OCI-LY7 (cell line): ENCODE results near the gene B3GALNT1.

ENCODE experiments used
- EZH2phosphoT487 ChIP-seq: fragments of 200-600 bp; sonication (generic); IDR thresholded peaks from 2 replicates; pipeline ENCODE4 v1.6.1; 2018; ENCODE audit warnings: low read depth, borderline replicate concordance, mild to moderate bottlenecking, mixed run types, antibody characterized with exemption, low read length, moderate library complexity, mixed read lengths
- TF ChIP-seq, protein P1 (sequence below): fragments of 200-600 bp; sonication (generic); conservative IDR thresholded peaks from 2 replicates; pipeline ENCODE4 v1.5.1; 2014; ENCODE audit warnings: mild to moderate bottlenecking, antibody characterized with exemption, low read length, moderate library complexity, mixed read lengths

DNA sequence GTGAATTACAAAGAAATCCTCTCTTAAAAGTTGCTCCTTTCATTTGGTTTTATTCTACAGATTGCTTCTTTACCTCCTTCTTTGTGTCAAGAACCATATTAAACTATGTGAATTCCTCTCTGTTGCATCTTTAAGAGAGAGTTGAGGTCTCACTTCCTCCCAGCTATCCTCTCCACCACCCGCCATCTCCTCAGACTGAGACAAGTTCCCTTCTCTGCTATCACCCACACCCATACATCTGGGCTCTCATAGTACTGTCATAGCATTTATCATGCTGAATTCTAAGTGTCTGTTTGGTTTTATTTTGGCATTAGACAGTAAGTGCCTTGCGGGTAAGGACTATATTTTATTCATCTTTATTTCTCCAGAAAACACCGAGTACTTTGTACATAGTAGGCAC, 54.2 kb downstream of the B3GALNT1 start:
- TF ChIP-seq EZH2phosphoT487, result no peak
- TF ChIP-seq, protein P1, sequence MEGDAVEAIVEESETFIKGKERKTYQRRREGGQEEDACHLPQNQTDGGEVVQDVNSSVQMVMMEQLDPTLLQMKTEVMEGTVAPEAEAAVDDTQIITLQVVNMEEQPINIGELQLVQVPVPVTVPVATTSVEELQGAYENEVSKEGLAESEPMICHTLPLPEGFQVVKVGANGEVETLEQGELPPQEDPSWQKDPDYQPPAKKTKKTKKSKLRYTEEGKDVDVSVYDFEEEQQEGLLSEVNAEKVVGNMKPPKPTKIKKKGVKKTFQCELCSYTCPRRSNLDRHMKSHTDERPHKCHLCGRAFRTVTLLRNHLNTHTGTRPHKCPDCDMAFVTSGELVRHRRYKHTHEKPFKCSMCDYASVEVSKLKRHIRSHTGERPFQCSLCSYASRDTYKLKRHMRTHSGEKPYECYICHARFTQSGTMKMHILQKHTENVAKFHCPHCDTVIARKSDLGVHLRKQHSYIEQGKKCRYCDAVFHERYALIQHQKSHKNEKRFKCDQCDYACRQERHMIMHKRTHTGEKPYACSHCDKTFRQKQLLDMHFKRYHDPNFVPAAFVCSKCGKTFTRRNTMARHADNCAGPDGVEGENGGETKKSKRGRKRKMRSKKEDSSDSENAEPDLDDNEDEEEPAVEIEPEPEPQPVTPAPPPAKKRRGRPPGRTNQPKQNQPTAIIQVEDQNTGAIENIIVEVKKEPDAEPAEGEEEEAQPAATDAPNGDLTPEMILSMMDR, result no peak
